WTC11 (cell line): Measurements from ENCODE around the gene TRABD2A.

Experiments used
- CBFB ChIP-seq: sonication (generic); formaldehyde crosslinking; IDR thresholded peaks from 2 replicates; pipeline ENCODE4 v1.8.1; 2022; ENCODE audit warnings: mild to moderate bottlenecking, low read depth, missing genetic modification reagents
- FOXJ3 ChIP-seq: sonication (generic); formaldehyde crosslinking; IDR thresholded peaks from 2 replicates; pipeline ENCODE4 v1.9.0; 2021; ENCODE audit warnings: missing genetic modification reagents, mild to moderate bottlenecking, borderline replicate concordance
- SP1 ChIP-seq: sonication (generic); formaldehyde crosslinking; conservative IDR thresholded peaks from 2 replicates; pipeline ENCODE4 v1.8.1; 2022; ENCODE audit warnings: missing genetic modification reagents
- ZBTB21 ChIP-seq: sonication (generic); formaldehyde crosslinking; IDR thresholded peaks from 2 replicates; pipeline ENCODE4 v1.8.1; 2023; ENCODE audit warnings: mild to moderate bottlenecking, missing genetic modification reagents, borderline replicate concordance
- TF ChIP-seq, protein P1 (sequence below): fragments of 200-600 bp; IDR thresholded peaks from 2 replicates; pipeline ENCODE4 v1.8.0; 2022; ENCODE audit warnings: antibody characterized with exemption
- TF ChIP-seq, protein P2 (sequence below): sonication (generic); formaldehyde crosslinking; IDR thresholded peaks from 2 replicates; pipeline ENCODE4 v1.8.0; 2022; ENCODE audit warnings: mild to moderate bottlenecking, missing genetic modification reagents
- TF ChIP-seq, protein P3 (sequence below): fragments of 250-450 bp; sonication (Bioruptor Pico); IDR thresholded peaks from 2 replicates; pipeline ENCODE4 v2.1.2; 2022; ENCODE audit warnings: mild to moderate bottlenecking, moderate library complexity
- TF ChIP-seq, protein P4 (sequence below): sonication (generic); formaldehyde crosslinking; IDR thresholded peaks from 2 replicates; pipeline ENCODE4 v1.8.1; 2022; ENCODE audit warnings: low read depth, mild to moderate bottlenecking, moderate library complexity, missing genetic modification reagents, borderline replicate concordance
- TF ChIP-seq, protein P5 (sequence below): sonication (generic); formaldehyde crosslinking; IDR thresholded peaks from 2 replicates; pipeline ENCODE4 v1.8.0; 2023; ENCODE audit warnings: mild to moderate bottlenecking, missing genetic modification reagents
- TF ChIP-seq, protein P6 (sequence below): sonication (generic); formaldehyde crosslinking; IDR thresholded peaks from 2 replicates; pipeline ENCODE4 v1.8.0; 2022; ENCODE audit warnings: mild to moderate bottlenecking, missing genetic modification reagents

DNA sequence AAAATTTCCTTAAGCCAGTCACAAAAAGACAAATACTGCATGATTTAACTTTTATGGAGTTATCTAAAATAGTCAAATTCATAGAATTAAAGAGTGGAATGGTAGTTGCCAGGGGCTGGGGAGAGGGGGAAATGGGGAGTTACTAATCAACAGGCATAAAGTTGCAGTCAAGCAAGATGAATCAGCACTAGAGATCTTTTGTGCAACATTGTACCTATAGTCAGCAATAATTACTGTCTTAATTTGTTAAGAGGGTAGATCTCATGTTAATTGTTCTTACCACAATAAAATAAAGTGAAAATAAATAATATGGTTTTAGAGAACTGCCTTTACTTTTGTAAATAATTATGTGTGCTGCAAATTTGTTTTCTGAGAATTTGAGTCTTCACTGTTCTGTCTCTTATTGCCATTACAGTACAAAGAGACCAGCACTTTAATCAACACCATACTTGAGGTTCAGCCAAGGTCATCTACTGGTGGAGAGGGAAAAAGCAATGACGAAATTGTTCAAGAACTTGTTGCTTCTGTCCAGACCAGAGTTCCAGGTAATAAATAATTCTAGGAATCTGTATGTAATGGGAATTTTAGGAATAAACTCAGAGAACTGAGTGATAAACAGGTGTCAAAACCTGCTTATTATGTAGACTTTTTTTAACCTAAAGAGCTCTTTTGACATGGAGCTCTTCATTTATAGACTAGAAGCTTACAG lies 75.5 kb downstream of the TRABD2A start:
- TF ChIP-seq, protein P1, sequence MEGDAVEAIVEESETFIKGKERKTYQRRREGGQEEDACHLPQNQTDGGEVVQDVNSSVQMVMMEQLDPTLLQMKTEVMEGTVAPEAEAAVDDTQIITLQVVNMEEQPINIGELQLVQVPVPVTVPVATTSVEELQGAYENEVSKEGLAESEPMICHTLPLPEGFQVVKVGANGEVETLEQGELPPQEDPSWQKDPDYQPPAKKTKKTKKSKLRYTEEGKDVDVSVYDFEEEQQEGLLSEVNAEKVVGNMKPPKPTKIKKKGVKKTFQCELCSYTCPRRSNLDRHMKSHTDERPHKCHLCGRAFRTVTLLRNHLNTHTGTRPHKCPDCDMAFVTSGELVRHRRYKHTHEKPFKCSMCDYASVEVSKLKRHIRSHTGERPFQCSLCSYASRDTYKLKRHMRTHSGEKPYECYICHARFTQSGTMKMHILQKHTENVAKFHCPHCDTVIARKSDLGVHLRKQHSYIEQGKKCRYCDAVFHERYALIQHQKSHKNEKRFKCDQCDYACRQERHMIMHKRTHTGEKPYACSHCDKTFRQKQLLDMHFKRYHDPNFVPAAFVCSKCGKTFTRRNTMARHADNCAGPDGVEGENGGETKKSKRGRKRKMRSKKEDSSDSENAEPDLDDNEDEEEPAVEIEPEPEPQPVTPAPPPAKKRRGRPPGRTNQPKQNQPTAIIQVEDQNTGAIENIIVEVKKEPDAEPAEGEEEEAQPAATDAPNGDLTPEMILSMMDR = no peak
- TF ChIP-seq CBFB (CRISPR knock-in tag) = no peak
- TF ChIP-seq ZBTB21 (CRISPR knock-in tag) = no peak
- TF ChIP-seq, protein P2, sequence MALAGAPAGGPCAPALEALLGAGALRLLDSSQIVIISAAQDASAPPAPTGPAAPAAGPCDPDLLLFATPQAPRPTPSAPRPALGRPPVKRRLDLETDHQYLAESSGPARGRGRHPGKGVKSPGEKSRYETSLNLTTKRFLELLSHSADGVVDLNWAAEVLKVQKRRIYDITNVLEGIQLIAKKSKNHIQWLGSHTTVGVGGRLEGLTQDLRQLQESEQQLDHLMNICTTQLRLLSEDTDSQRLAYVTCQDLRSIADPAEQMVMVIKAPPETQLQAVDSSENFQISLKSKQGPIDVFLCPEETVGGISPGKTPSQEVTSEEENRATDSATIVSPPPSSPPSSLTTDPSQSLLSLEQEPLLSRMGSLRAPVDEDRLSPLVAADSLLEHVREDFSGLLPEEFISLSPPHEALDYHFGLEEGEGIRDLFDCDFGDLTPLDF (CRISPR knock-in tag) = no peak
- TF ChIP-seq, protein P3, sequence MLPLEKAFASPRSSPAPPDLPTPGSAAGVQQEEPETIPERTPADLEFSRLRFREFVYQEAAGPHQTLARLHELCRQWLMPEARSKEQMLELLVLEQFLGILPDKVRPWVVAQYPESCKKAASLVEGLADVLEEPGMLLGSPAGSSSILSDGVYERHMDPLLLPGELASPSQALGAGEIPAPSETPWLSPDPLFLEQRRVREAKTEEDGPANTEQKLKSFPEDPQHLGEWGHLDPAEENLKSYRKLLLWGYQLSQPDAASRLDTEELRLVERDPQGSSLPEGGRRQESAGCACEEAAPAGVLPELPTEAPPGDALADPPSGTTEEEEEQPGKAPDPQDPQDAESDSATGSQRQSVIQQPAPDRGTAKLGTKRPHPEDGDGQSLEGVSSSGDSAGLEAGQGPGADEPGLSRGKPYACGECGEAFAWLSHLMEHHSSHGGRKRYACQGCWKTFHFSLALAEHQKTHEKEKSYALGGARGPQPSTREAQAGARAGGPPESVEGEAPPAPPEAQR (CRISPR knock-in tag) = no peak
- TF ChIP-seq, protein P4, sequence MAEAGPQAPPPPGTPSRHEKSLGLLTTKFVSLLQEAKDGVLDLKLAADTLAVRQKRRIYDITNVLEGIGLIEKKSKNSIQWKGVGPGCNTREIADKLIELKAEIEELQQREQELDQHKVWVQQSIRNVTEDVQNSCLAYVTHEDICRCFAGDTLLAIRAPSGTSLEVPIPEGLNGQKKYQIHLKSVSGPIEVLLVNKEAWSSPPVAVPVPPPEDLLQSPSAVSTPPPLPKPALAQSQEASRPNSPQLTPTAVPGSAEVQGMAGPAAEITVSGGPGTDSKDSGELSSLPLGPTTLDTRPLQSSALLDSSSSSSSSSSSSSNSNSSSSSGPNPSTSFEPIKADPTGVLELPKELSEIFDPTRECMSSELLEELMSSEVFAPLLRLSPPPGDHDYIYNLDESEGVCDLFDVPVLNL (CRISPR knock-in tag) = no peak
- no peak for TF ChIP-seq FOXJ3 (CRISPR knock-in tag)
- TF ChIP-seq, protein P5, sequence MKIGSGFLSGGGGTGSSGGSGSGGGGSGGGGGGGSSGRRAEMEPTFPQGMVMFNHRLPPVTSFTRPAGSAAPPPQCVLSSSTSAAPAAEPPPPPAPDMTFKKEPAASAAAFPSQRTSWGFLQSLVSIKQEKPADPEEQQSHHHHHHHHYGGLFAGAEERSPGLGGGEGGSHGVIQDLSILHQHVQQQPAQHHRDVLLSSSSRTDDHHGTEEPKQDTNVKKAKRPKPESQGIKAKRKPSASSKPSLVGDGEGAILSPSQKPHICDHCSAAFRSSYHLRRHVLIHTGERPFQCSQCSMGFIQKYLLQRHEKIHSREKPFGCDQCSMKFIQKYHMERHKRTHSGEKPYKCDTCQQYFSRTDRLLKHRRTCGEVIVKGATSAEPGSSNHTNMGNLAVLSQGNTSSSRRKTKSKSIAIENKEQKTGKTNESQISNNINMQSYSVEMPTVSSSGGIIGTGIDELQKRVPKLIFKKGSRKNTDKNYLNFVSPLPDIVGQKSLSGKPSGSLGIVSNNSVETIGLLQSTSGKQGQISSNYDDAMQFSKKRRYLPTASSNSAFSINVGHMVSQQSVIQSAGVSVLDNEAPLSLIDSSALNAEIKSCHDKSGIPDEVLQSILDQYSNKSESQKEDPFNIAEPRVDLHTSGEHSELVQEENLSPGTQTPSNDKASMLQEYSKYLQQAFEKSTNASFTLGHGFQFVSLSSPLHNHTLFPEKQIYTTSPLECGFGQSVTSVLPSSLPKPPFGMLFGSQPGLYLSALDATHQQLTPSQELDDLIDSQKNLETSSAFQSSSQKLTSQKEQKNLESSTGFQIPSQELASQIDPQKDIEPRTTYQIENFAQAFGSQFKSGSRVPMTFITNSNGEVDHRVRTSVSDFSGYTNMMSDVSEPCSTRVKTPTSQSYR (CRISPR knock-in tag) = no peak
- TF ChIP-seq, protein P6, sequence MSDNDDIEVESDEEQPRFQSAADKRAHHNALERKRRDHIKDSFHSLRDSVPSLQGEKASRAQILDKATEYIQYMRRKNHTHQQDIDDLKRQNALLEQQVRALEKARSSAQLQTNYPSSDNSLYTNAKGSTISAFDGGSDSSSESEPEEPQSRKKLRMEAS (CRISPR knock-in tag) = no peak
- TF ChIP-seq SP1 (CRISPR knock-in tag) = no peak
